HL-60 (cell line): ENCODE results near the gene RGS6.

Source experiments
- DNase-seq, 2 experiments: peaks; one replicate each; pipeline ENCODE4 v3.0.0-alpha.2; 2010 to 2020; ENCODE audit warnings: low read depth in 1 of 2, low spot score in 1 of 2
- H3K27ac ChIP-seq: fragments of 250-450 bp; sonication (Bioruptor Pico); replicated peaks from 2 replicates; pipeline ENCODE4 v1.5.1; 2020; ENCODE audit warnings: mild to moderate bottlenecking, moderate library complexity
- H3K27me3 ChIP-seq: fragments of 250-450 bp; sonication (Bioruptor Pico); 2 replicates; pipeline ENCODE4 v1.5.1; 2021; ENCODE audit warnings: mild to moderate bottlenecking, moderate library complexity; ENCODE audit not compliant: insufficient read depth, poor library complexity, severe bottlenecking
- H3K4me3 ChIP-seq: replicated peaks from 2 replicates; pipeline ENCODE4 v1.5.1; 2011; ENCODE audit warnings: mild to moderate bottlenecking, control low read depth, low read length; ENCODE audit not compliant: insufficient read depth
- GABPA ChIP-seq: IDR thresholded peaks from 2 replicates; pipeline ENCODE4 v1.6.1; 2012; ENCODE audit warnings: low read depth
- POLR2AphosphoS5 ChIP-seq: IDR thresholded peaks from 2 replicates; pipeline ENCODE4 v1.6.1; 2012; ENCODE audit warnings: low read depth
- SPI1 ChIP-seq: IDR thresholded peaks from 2 replicates; pipeline ENCODE4 v1.6.1; 2012; ENCODE audit warnings: low read depth, mild to moderate bottlenecking, borderline replicate concordance
- TF ChIP-seq, protein P1 (sequence below): IDR thresholded peaks from one replicate; pipeline ENCODE4 v1.5.1; 2011; ENCODE audit warnings: low read length, control low read depth, inconsistent platforms; ENCODE audit not compliant: insufficient read depth
- TF ChIP-seq, protein P2 (sequence below): IDR thresholded peaks from 2 replicates; pipeline ENCODE4 v1.6.1; 2012; ENCODE audit warnings: low read depth; ENCODE audit not compliant: insufficient replicate concordance

The RGS6 gene

DNA sequence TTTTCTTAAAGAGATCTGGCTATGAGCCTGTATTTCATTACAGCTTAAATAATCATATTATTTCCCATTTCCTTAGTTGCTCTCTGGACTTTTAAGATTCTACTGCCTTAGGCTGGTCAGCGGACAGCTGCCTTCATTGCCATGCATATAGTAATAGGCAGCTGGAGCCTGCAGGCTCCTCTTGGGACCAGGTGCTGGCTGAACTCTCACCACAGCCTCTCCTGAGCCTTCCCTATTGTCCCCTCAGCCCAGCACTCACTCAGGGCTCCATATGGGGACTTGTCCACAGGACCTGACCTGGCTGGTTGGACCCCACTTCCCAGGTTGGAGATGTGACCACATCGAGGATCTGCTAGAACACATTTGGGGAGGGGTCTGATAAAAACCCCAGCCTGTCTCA, 556.3 kb downstream of the RGS6 start:
- DNase-seq = no peak
- TF ChIP-seq GABPA (no peak), POLR2AphosphoS5 (no peak), SPI1 (no peak)
- TF ChIP-seq, protein P1, sequence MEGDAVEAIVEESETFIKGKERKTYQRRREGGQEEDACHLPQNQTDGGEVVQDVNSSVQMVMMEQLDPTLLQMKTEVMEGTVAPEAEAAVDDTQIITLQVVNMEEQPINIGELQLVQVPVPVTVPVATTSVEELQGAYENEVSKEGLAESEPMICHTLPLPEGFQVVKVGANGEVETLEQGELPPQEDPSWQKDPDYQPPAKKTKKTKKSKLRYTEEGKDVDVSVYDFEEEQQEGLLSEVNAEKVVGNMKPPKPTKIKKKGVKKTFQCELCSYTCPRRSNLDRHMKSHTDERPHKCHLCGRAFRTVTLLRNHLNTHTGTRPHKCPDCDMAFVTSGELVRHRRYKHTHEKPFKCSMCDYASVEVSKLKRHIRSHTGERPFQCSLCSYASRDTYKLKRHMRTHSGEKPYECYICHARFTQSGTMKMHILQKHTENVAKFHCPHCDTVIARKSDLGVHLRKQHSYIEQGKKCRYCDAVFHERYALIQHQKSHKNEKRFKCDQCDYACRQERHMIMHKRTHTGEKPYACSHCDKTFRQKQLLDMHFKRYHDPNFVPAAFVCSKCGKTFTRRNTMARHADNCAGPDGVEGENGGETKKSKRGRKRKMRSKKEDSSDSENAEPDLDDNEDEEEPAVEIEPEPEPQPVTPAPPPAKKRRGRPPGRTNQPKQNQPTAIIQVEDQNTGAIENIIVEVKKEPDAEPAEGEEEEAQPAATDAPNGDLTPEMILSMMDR = no peak
- TF ChIP-seq, protein P2, sequence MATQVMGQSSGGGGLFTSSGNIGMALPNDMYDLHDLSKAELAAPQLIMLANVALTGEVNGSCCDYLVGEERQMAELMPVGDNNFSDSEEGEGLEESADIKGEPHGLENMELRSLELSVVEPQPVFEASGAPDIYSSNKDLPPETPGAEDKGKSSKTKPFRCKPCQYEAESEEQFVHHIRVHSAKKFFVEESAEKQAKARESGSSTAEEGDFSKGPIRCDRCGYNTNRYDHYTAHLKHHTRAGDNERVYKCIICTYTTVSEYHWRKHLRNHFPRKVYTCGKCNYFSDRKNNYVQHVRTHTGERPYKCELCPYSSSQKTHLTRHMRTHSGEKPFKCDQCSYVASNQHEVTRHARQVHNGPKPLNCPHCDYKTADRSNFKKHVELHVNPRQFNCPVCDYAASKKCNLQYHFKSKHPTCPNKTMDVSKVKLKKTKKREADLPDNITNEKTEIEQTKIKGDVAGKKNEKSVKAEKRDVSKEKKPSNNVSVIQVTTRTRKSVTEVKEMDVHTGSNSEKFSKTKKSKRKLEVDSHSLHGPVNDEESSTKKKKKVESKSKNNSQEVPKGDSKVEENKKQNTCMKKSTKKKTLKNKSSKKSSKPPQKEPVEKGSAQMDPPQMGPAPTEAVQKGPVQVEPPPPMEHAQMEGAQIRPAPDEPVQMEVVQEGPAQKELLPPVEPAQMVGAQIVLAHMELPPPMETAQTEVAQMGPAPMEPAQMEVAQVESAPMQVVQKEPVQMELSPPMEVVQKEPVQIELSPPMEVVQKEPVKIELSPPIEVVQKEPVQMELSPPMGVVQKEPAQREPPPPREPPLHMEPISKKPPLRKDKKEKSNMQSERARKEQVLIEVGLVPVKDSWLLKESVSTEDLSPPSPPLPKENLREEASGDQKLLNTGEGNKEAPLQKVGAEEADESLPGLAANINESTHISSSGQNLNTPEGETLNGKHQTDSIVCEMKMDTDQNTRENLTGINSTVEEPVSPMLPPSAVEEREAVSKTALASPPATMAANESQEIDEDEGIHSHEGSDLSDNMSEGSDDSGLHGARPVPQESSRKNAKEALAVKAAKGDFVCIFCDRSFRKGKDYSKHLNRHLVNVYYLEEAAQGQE = no peak
- Histone ChIP-seq H3K27me3 (no peaks in the 10 kb centered on the region), H3K27ac (no peak overlapping the region), H3K4me3 (no peak overlapping the region)

DNA sequence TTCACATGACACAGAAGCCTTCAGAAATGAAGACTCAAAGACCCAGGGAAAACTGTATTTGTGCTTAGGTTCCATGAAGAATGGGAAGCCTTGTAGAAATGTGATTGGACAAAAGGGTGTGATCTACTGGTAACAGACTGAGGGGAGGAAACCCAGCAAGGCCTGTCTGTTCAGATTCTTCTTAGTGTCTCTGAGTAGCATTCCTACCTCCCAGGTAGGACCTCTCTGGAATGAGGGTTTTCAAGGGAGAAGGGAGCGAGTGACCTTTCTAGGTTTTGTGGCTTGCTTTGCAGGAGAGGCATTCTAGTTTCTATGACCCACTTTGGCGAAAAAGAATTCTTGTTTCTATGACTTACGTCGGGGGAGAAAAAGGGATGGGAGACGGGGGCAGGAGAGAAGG, 560.0 kb downstream of the RGS6 start:
- H3K4me3 ChIP-seq = no peak overlapping the region
- TF ChIP-seq SPI1 = no peak
- TF ChIP-seq, protein P2 = no peak
- TF ChIP-seq, protein P1 = no peak
- no peak for TF ChIP-seq POLR2AphosphoS5
- no peak for TF ChIP-seq GABPA
- no peak for DNase-seq
- H3K27me3 ChIP-seq = no peaks in the 10 kb centered on the region
- H3K27ac ChIP-seq = no peak overlapping the region

DNA sequence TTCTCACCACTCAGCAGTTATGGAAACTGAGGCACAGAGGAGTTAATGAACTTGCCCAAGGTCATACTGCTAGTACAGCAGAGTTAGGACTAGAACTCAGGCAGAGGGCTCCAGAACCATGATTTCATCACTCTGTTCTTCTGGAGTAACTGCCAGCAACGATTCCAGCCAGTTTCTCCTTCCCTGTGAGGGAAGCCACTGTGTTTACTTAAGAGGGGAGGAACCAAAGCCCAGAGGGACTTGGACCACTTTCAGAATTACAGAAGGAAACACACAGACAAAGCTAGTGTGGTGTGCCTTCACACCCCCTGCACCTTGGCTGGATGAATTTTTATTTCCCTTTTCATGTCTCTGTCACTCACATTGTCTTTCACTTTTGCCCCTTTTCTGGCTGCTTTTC, 563.4 kb downstream of the RGS6 start:
- Histone ChIP-seq H3K27me3 (no peaks in the 10 kb centered on the region), H3K4me3 (no peak overlapping the region), H3K27ac (no peak overlapping the region)
- TF ChIP-seq POLR2AphosphoS5 (no peak), GABPA (no peak), SPI1 (no peak)
- TF ChIP-seq, protein P2 = no peak
- TF ChIP-seq, protein P1 = no peak
- no peak for DNase-seq
